AG09309 (cell line): ENCODE data around the gene ASPDH.

Experiments used
- DNase-seq: peaks from one replicate; pipeline ENCODE4 v3.0.0-alpha.2; 2010; ENCODE audit warnings: low read depth
- H3K4me3 ChIP-seq: 2 replicates; pipeline ENCODE4 v1.5.1; 2011; ENCODE audit warnings: mild to moderate bottlenecking, low read depth, low read length, moderate library complexity; ENCODE audit not compliant: control insufficient read depth
- CTCF ChIP-seq: IDR thresholded peaks from 2 replicates; pipeline ENCODE4 v1.5.1; 2011; ENCODE audit warnings: mild to moderate bottlenecking, low read depth, low read length, inconsistent platforms; ENCODE audit not compliant: insufficient read depth, control insufficient read depth; ENCODE audit errors: missing control alignments

The ASPDH gene

GRCh38 chr19:50557009-50557613 lies 43.4 kb upstream of the ASPDH start:
- no peak for TF ChIP-seq CTCF
- no peak overlapping the region for H3K4me3 ChIP-seq
- DNase-seq = no peak

GRCh38 chr19:50556282-50557008 lies 42.7 kb upstream of the ASPDH start:
- peak overlapping the region; percentile 45 for H3K4me3 ChIP-seq
- DNase-seq = peak; percentile 10

GRCh38 chr19:50555450-50556281 lies 42.0 kb upstream of the ASPDH start:
- peak overlapping the region; percentile 45; the same call in 1 of the 2 replicates for H3K4me3 ChIP-seq
- no peak for DNase-seq
- no peak for TF ChIP-seq CTCF

More at GRCh38 chr19:50556282-50557008, 42.7 kb upstream of the ASPDH start:
- peak; percentile 93 for TF ChIP-seq CTCF

GRCh38 chr19:50555033-50555432 lies 41.3 kb upstream of the ASPDH start:
- no peak for TF ChIP-seq CTCF
- no peak for DNase-seq
- no peak overlapping the region for H3K4me3 ChIP-seq

- no peak for TF ChIP-seq CTCF
- DNase-seq = no peak
- H3K4me3 ChIP-seq = no peak overlapping the region
These were observed 40.5 kb upstream of the ASPDH start for GRCh38 chr19:50554212-50554611.

- no peak for TF ChIP-seq CTCF
- DNase-seq = no peak
- no peak overlapping the region for H3K4me3 ChIP-seq
These were observed 39.5 kb upstream of the ASPDH start for GRCh38 chr19:50553134-50553703.
